HG03159 (cell line): ENCODE results near the gene RIN1.
"Not testable (repeated sequence)": the region's sequence is repeated elsewhere in the genome, so short reads cannot be mapped to it uniquely, and the experiment has no call there.

Experiments
- ATAC-seq: cut with Tn5 transposase; IDR thresholded peaks from one replicate; pipeline ENCODE4 v1.9.1; 2021; ENCODE audit warnings: mild to moderate bottlenecking, moderate library complexity; ENCODE audit not compliant: unreplicated experiment

Gene RIN1

DNA sequence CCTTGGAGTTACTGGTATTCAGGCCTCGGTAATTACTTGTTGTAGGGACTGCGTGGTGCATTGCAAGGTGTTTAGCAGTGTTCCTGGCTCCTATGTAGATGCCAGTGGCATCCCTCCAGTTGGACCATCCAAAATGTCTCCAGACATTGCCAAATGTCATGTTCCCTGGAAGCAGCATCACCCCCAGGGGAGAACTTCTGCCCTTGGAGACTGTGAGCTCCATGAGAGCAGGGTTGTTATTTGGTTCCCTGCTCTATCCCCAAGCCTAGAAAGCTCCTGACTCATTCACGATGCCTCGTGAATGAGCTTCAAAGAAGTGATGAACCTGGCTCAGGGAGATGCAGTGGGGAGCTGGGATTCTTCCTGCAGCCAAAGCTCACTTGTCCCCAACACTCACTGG lies 14.6 kb downstream of the RIN1 start:
- no peak for ATAC-seq

DNA sequence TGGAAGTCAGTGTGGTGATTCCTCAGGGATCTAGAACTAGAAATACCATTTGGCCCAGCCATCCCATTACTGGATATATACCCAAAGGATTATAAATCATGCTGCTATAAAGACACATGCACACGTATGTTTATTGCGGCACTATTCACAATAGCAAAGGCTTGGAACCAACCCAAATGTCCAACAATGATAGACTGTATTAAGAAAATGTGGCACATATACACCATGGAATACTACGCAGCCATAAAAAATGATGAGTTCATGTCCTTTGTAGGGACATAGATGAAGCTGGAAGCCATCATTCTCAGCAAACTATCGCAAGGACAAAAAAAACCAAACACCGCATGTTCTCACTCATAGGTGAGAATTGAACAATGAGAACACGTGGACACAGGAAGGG lies 15.5 kb downstream of the RIN1 start:
- not testable (repeated sequence) for ATAC-seq

DNA sequence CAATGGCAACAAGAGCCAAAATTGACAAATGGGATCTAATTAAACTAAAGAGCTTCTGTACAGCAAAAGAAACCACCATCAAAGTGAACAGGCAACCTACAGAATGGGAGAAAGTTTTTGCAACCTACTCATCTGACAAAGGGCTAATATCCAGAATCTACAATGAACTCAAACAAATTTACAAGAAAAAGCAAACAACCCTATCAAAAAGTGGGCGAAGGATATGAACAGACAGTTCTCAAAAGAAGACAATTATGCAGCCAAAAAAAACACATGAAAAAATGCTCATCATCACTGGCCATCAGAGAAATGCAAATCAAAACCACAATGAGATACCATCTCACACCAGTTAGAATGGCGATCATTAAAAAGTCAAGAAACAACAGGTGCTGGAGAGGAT lies 15.9 kb downstream of the RIN1 start:
- not testable (repeated sequence) for ATAC-seq

DNA sequence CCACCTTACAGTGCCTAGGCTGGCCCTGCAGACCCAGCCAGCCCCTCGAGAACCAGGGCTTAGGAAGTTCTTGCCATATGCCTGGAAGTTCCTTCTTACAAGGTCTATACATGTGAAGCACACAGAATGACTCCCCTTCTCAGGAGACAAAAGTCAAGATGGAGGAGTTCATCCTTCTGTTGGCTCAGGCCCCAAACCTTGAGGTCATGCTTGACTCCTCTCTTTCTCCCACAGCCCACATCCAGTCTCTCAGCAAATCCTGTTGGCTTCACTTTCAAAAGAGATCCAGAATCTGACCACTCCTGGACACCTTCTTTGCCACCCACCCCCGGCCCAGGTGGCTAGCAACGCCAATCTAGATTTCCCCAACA lies 17.6 kb downstream of the RIN1 start:
- no peak for ATAC-seq

DNA sequence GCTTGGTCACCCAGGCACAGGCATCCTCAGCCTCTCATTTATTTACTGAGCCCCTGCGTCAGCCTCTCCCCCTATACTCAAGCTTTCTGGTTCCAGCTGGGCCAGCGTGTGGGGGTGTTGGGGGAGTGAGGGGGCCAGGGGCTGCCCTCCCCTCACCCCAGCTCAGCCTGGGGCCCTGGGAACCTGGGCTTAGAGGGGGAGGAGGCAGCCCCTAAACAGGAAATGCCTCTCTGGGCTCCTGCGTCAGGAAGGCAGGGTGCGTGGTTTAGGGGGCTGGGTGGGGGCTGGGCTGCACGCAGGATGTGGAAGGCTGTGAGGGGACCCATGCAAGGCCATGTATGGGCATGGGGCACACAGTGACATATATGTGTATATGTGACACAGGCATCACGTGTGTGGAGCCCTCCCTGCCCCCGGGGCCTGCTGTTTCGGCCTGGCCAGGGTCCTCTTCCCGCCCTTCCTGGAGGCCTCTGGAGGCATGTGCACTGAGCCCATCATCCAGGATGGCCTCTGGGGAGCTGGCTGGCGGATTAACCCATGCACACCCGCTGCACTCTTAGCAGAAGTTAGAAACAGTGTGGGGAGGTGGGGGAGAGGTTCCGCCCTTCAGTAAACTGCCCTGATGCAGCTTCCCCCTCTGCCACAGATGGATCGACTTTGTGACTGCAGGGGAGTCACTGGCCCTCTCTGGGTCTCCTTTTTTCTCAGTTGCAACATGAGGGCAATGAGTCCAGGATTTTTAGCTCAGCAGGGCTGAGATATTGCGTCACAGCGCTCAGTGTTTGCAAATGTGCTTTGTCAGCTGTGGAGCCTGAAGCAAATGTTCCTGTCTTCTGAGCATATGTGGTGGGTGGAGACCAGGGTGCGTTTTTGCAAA lies 18.3 kb downstream of the RIN1 start:
- no peak for ATAC-seq

DNA sequence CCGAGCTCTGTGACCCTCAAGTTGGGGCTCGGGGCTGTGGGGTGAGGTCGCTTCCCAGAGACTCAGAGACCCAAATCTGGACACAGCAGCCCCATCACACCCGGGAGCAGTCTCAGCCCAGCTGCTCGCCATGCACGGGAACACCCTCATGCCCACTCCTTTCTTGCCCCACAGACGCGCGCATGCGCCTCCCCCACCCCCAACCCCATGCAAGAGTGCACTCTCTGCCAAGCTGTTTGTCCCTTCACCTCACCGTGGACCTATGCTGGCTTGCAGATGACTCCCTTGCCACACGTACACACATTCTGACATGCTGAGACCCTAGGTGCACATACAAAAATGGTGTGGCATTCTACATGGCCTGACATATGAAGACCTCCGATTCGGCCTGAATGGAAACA lies 18.9 kb downstream of the RIN1 start:
- no peak for ATAC-seq

DNA sequence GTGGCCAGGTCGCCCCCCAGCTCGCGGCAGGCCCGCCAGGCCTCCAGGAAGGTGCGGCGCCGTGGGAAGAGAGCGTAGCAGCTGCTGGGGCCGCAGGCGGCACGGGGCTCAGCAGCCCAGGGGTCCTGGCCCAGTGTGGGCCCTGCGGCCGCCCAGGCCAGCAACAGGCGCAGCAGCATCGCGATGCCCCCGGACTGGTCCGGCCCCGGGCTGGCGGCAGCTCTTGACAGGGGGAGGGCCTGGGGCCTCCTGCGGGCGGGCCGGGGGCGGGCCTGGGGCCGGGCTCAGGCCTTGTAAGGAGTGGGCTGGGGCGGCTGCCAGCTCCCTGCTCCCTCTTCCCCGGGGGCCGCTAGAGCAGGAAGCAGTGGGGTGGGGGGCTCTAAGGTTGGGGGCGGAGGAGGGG lies 19.4 kb downstream of the RIN1 start, which contains the start of gene CD248:
CD248 (minus strand) TSS at position 196 of the 403 bp plus-strand sequence; CDS start at position 179, 17 bp downstream.
- no peak for ATAC-seq

DNA sequence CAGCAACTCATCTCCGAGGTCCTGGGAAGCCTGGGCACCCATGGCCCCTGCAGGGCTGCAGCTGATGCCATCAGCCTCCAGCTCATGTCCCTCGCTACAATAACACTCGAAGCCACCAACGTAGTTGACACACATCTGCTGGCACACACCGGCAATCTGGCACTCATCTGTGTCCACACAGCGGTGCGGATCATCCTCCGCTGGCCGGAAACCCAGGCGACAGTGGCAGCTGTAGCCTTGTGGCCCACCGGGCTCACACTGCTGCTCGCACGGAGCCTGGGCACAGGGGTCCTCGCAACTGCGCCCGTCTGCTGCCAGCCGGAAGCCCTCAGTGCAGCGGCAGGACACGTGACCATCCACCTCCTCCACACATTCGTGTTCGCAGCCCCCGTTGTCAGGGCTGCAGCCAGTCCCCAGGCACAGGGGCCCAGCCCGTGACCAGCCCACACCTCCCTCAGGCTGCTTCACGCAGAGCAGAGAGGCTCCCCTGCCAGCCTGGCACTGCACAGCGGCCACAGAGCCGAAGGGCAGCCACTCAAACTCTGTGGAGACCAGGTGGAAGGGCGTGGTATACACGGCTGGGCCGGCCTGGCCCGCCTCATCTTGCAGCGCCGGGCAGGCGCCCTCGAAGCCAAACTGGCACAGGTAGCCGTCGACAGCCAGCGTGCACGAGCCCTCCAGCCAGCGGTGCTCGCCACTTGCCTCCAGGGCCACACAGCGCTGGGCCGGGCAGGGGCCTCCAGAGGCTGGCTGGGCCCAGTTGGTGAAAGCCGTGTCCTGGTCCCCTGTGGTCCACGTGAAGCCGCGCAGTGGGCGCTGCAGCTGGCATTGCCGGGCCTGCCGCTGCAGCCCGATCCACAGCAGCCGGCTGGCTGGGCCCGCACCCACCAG lies 20.1 kb downstream of the RIN1 start:
- ATAC-seq = no peak

DNA sequence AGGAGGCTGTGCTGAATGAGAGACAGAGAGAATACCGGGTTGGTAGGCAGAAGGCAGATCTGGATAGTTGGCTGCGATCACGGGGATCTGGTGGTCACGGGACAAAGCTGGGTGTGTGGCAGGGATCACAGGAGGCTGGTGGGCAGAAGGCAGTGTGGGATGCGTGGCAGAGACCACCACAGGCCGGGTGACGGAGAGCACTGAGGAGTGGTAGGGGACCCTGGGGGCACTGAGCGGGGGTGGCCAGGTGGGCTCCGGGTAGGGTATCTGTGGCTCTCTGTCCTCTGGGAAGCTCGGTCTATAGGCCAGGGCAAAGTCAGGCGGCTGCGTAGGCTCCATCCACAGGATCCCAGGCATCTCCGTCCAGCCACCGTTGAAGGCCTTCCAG lies 20.7 kb downstream of the RIN1 start:
- no peak for ATAC-seq

DNA sequence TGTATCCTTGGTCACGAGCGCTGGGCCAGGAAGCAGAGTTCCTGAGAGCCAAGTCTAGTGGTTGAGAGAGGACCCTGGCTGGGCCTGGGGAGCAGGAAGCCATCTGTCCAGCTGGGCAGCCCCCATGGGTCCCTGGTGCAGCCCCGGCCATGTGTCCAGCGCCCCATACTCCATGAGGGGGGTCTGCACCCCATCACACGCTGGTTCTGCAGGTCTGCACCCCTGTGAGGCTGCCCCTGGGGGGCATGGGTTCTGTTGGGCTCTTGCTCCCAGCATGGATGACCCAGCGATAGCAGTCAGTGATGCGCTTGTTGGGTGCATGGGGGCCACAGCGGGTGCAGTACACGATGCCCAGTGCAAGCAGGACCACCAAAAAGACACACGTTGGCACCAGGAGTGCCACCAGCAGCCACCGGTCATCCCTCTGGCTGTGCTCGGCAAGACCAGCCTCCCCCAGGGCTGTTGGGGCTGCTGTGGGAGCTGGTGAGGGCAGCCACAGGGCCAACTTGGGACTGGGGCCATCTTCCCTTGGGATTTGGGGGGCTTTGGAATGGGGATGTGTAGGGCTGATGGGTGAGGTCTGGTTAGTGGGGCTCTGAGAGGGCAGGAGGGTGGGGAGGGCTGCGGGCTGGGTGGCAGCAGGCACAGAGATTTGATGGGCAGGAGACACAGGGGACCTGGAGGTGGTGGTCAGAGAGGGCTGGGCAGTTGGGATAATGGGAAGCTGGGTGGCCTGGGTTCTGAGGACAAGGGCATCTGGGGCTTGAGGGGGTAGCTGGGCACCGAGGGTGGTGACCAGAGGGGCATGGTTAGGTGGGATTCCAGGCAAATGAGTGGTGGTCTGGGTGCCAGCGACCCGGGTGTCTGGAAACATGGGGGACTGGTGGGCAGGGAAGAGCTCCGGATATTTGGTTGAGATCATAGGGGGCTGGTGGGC lies 21.4 kb downstream of the RIN1 start:
- no peak for ATAC-seq

DNA sequence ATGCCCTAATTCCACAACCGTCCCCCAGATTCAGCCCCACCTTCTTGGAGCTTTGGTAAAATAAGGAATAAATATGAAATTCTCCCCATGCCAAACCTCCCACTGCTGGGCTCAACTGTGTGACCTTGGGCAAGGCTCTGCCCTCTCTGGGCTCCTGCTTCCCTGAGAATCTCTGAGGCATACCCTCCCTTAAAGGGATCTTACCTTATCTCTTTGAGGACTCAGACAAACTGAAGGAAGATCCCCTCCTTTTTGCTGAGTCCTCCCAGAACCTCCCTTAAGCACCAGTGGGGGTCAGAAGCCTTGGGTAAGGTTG lies 22.1 kb downstream of the RIN1 start:
- ATAC-seq = no peak

DNA sequence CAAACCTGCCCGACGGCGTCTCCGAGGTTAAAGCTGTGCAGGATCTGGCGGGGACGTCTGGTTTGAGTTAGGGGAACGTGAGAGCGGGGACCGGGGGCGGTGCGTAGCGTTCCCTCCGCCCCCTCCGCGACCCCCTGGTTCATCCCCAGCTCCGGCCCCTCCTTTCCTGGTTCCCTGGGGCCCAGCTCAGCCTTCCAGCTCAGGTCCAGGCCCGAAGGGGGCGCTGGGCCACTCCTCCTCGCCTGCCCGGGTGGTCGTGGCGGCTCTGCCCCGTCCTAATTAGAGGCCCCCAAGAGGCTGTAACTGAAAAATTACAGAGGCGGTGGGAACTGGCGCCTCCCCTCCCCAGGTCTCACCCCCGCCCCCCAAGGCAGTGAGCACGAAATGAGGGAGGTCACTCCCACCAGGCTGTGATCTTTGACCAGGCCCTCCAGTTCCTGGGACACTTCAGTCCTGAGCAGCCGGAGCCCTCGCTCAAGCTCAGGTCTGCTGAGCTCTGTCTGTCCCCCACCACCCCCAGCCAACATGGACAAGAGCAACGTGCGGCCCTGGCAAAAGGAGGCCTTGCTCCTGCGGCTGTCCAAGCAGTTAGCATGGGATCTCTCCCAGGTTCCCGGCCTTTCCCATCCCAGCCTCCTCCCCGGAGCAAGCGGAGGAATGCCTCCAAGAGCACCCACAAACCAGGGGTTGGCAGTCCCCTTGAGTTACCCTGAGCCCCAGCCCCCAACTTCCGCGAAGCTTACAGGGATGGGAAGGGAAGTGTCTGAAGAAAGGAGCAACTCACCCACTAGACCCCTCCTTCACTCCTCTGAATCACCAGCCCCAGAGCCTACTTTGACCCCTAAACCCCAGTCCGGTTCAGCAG lies 22.7 kb downstream of the RIN1 start:
- no peak for ATAC-seq

DNA sequence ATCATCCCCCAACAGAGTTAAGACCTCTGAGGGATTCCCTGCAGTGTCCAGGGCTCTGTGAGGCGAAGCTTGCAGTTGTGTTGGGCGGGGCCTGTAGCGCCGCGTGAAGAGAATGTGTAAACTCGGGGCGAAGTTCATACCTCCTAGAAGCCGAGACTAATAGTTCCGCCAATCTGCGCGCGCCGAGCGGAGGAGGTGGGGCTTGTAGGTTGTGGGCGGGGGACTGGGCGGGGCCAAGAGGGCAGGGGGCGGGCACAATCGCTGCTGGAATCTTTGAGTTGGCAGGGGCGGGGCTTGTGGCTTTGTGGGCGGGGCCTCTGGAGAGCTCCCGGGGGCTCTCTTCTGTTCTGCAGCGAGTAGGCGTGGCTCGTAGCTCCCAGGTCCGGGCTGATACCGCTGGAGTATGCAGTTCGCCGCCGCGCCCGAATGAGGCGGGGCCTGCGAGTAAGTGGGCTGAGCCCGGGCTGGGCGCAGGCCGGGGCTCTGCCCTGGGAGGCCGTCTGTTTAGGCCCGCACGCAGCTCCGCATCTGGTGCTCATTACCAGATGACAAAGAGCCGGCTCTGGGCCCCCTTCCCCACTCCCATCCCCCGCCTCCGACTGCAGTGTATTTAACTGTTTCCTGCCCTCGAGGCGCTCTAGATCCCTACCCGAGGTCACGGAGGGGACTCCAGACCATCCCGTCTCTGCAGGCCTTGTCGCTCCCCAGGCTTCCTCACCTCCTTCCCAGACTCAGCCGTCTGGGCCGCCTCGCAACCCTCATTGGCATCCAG lies 23.5 kb downstream of the RIN1 start:
- ATAC-seq = peak; percentile 59

DNA sequence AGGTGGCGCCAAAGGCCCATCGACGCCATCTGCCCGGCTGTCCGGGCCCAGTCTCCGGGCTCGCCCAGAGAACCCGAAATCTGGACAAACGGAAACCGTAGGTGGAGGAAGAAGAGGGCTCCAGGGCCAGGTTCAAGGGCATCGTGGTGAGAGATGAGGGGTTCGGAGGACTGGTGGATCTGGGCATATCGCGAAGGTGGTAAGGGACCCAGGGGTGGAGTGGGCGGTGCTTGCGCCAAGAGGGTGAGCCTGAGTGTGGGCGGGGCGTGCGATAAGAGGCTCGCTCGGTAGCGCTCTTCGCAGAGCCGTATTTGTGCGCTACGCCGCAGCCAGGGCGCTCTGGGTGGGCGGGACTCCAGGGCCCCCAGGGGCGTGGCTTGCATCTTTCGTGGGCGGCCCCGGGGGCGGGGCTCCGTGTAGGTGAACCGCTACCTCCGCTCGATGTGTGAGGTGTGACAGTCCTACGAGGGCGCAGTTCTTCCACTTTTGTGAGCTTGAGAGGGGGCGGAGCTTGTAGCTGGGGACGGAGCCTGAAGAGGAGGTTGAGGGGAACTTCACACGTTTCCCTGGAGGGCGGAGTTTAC lies 24.2 kb downstream of the RIN1 start:
- ATAC-seq = peak; percentile 67

DNA sequence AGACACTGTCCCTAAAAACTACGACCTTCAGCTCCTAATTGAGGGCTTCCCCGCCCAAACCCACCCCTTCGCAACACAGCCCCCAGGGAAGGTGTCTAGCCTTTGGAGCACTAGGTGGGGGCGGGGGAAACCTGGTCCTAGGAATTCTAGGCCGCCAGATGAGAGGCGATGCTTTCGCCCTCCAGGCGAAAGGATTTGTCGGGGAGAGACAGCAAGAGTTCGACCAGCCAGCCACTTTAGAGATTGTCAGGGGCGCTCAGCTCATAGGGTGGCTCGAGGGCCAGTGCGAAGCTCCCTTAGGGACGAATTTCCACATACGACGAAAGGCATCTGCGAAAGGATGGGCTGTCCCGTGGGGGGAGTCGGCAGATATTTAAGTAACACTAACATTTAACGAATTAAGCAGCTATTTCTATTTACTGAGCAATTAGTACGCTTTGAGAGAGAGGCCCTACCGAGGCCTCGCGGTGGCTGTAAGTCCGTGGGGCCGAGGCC lies 24.7 kb downstream of the RIN1 start:
- no peak for ATAC-seq

DNA sequence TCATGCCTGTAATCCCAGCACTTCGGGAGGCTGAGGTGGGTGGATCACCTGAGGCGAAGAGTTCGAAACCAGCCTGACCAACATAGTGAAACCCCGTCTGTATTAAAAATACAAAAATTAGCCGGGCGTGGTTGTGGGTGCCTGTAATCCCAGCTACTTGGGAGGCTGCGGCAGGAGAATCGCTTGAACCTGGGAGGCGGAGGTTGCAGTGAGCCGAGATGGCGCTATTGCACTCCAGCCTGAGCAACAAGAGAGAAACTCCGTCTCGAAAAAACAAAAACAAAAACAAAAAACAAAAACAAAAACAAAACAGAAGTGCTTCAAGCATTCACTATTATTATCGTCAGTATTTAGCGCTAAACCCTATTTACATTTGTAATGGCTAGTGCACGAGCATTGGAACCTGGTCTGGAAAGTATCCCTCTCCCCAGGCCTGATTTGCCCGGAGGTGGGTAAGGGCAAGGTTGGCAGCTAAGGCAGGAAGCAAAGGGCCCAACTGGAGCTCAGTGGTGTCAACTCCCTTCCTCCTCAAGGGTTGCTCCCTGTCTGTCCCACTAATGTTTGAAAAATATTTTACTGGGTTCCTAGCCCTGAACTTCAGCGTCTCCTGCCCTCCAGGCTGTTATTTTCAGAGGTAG lies 25.3 kb downstream of the RIN1 start:
- not testable (repeated sequence) for ATAC-seq

DNA sequence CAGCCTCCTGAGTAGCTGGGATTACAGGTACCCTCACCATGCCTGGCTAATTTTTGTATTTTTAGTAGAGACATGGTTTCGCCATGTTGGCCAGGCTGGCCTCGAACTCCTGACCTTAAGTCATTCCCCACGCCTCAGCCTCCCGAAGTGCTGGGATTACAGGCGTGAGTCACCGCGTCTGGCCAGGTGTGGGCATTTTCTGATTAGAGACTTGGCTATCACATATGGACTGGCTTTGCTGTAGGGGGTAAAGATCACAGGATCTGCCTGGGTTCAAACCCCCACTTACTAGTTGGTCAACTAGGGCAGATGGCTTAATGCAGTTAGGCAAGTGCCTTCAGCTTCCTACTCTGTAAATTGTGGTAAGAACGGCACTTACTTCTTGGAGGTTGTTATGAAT lies 25.9 kb downstream of the RIN1 start:
- no peak for ATAC-seq

DNA sequence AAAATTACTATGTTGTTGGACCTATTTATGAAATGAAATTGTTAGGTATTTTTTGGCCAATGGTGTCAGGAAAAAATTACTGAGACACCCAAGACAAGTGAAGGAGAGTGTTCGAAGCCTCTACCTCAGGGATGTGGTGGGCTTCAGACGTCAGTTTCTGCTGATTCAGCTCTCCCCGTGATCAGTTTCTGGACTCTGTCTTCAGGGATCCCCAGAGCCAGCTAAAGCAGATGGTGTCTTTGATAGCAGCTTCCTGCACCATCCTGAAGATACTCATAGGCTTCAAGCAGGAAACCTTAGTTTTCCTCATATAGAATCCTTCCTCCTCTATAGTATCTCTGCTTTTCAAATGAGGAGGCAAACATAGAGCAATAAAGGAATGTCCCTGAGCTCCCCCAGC lies 26.8 kb downstream of the RIN1 start:
- no peak for ATAC-seq
